Activated CD4-positive, alpha-beta T cell treated with anti-CD3 and anti-CD28 coated beads, Interleukin-2, amount 50 U/mL, for 24 hours (primary cell): ENCODE results near the gene RELN.

Experiments used
- DNase-seq, 2 donors: peaks; one replicate each; pipeline ENCODE4 v3.0.0-alpha.2; 2020; ENCODE audit warnings: low read depth in 1 of 2, low spot score in 1 of 2

The RELN gene

DNA sequence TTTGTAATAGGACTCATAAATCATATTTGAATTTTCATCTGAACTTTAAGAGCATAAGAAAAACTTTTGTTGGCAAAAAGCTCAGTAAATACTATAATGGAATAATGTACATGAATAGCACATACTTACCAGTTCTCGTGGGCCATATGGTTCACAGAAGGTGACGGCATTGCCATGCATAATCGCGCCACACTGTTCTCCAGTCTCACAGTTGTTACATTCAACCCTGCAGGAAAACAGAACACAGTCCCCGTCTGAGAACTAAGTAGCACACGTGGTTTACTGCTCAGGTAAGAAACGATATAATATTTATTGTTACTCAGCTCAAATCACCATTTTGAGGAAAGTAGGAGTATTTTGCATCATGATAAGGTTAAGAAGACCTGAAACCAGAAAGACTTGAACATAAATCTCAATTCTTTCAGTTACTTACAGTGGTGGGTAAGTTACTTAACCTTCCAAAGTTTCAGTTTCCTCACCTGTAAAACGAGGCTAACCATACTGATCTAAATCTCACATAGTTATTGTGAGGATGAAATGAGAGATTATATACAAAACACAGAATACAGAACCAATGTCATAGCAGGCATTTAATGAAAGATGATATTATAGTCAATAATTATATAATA is 261.4 kb downstream of the RELN start:
- no peak for DNase-seq

DNA sequence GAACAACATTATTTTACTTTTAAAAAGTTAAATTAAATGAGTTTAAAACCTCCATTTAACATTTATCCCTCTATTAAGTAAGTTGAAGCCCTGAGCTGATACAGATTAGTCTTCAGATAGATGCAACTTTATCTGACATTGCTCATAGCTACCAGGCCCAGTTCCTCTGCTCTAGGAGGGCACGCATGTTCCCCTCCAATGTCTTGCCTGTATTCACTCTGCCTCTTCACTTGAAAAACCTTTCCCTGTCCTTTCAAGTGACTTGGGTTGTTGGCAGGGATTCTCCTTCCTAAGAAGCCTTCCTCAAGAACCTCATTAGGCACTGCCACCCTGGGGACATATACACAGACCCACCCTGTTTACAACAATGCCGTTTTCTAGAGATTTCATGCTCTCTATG is 270.4 kb downstream of the RELN start:
- DNase-seq, result no peak

DNA sequence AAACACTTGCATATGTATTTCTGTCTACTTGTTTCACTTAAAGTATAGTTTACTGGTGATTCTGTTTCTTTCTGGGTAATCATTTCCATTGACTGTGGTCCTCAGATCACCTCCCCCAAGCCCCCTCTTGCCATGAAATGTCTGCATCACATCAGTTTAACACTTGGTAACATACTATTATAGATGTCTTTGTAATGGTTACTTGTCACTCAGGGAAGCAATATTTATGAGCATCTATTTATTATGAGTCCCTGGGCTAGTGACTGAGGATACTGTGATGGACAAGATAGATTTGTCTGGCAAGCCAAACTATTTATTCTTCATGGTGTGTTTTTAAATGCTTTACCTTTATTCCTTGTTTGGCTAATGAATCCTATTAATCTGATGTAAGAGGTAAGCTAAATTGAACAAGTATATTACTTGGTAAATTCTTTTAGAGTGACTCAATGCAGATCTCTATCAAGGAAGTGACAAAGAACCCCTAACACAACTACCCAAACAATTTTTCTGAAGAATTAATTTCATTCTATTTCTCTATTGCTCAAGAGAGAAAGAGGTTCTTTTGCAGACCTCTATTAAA is 270.9 kb downstream of the RELN start:
- no peak for DNase-seq

- DNase-seq, result no peak
Observed at GRCh38 chr7:103717574-103717973, 271.9 kb downstream of the RELN start.

DNA sequence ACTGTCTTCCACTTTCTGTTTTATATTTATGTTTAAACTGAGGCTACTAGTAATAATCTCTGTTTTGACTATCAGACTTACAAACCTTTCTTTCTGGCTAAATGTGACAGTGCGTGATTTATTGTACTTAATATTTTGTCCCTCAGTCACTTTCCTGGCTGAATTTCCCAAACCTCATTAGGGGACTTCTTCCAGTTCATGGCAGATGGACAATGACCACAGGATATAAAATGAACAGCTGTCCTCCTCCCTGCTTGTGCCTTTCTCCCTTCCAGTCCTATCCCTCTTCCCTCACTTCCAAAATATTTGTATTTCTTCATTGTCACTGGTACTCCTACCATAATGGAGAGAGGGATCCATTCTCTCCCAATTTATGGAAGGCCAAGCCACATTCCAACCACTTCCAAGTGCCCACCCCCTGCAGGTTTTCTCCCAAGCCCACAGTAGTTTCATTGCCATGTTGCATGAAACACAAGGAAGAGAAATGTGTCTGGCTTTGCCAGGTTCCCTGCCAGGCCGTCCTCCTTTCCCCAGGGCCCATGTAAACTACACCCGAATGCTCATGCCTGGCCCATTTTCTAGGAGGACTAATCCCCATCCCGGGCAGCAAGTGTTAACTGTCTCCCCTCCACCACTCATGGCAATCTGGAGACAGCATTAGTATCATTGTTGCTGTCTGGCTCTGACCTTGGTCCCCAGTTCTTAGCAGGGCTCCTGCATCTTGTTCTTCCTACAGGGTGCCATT is 273.9 kb downstream of the RELN start:
- DNase-seq, result no peak

GRCh38 chr7:103714376-103714927 is 275.0 kb downstream of the RELN start:
- no peak for DNase-seq

DNA sequence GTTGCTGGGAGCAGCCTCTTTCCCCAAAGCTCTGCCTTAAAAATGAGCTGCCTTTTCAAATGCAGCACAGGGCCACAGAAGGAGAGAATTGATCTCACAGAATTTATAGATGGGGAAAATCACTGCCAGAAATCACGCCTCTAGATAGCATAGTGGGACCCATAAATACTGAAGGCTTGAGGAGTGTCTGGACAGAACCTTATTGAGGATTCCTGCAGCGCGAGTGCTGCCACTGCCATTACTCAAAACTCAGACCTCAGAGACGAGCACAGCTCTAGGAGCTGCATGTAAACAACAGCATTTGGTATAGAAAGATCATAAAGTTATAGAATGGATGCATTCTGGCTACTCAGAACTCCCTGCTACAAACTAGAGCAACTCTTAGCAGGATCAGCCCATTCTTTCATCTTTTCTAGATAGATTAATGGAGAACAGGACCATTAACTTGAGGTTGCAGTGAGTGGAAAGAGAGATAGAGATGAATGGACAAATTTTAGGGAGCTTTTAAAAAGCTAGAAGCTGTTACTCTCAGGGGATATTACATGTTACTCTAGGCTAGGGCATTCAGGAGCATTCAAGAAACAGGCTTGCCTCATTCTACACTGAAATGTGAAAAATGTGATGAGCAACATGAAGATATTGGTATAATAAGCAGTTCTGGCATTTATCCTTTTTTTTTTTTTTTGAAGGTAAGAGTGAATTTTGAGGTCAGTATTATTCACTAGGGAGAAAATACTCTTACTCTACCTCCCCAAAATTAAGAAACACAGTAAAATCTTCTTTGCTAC is 276.3 kb downstream of the RELN start:
- no peak for DNase-seq

DNA sequence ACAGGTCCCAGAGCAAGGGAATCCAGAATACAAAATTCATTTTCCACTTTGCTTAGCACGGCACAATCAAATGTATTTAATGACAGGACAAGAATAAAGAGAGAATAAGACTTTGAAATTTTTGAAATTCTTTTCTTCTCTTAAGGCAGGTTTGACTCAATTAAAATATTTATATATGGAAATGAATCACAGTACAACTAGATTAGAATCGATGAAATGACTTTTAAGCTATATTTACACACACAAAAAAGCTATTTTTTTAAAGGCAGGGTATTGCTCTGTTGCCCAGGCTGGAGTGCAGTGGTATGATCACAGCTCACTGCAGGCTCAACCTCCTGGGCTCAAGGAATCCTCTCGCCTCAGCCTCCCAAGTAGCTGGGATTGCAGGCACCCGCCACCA is 278.0 kb downstream of the RELN start:
- no peak for DNase-seq

DNA sequence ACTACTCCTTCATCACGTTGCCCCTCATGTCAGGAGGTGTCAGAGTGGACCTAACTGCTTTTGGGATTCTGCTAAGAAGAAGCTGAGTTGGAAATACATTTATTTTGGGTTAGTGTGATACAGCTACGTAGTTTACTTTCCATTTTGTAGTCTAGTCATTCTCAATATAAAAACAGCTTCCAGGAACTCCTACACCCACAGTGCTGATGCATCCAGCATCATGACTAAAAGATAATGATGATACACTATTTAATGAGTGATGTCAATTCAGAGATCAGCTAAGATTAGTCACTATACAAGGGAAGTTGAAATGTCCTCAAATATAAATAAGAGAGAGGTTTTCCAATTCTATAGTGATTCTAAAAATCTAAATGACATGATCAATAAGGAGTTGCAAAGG is 279.2 kb downstream of the RELN start:
- DNase-seq, result no peak

DNA sequence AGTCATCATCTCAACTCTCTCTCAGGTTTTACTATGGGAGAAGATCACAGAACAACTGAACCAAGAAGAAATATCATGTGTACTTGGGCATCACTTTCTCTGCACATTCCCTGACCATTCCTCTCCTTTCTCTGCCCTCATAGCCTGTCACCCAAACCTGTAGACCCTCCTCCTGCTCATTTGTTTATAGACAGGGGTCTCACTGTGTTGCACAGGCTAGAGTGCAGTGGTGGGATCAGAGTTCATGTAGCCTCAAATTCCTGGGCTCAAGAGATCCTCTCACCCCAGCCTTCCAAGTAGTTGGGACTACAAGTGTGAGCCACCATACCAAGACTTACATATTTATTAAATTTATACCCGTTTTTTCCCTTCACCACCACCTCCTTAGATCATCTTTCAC is 282.7 kb downstream of the RELN start:
- DNase-seq, result no peak

- DNase-seq, result no peak
Observed at GRCh38 chr7:103705542-103705941, 283.9 kb downstream of the RELN start.

DNA sequence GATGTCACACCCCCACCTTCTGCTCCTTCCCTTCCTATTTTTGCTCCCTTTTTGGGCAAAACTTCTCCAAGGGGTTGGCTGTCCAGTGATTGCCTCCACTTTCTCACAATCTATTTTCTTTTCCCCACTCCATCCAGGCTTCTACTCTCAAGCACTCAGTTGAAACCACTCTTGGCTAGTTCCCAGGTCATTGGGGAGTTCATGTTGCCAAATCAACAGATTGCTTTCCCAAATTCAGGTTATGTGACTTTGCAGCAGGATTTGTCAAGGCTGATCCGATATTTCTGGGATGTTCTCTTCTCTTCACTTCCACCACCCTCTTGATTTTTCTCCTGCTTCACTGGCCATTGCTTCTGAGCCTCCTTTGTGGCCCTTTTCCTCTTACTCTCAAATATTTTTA is 284.8 kb downstream of the RELN start:
- no peak for DNase-seq

DNA sequence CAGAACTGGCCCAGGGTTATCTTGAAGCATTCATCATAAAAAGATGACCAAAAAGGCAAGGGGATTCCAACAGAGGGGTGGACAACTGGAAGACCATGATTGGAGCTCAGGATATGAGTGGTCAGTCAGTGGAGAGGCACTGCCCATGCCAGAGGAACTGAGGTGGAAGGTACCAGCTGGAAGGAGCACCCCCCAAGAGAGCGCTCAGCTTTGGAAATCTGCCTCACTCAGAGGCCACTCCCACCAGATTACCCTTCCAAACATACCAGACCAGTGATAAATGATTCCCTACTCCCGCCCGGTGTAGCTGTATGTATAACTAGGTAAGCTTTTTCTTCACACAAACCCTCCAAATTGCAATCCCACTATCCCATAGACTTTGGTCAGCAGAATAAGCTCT is 286.5 kb downstream of the RELN start:
- DNase-seq, result no peak

DNA sequence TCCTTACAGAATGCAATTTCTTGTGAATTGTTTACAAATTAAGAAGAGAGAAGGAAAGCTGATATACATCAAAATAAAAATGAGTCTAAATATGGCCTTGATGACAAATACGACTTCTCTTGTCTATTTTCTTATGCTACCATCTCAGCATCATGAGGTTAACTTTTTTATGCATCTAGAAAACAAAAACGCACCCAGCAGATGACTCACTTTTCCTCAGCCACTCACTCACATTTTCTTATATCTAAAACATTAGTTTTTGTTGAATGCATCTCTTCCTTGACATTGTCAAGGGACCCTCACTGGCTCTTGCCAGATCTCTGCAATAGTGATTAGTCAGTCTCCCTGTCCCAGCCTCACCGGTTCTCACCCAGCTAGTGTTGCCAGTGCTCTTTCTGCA is 287.0 kb downstream of the RELN start:
- no peak for DNase-seq

GRCh38 chr7:103699032-103699431 is 290.4 kb downstream of the RELN start:
- no peak for DNase-seq

DNA sequence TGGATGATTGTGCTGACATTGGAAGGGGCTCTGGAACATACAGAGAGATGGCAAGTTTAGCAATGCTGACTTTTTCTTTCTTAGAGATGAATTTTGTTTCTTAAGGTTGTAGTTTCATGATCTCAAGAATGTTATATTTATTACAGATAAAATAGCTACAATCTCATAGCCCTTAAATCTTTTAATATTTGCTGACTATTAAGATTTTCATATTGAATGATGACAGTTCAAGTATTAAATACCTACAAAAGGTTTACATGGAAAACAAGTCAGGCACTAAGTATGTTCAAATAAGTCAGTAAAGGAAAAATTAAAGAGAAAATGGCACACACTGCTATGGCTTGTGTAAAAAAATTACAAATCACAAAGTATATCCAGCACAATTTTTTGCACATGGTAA is 291.4 kb downstream of the RELN start:
- DNase-seq, result no peak

GRCh38 chr7:103695521-103695920 is 293.9 kb downstream of the RELN start:
- DNase-seq, result no peak

- no peak for DNase-seq
Observed at GRCh38 chr7:103694304-103694703, 295.2 kb downstream of the RELN start.

DNA sequence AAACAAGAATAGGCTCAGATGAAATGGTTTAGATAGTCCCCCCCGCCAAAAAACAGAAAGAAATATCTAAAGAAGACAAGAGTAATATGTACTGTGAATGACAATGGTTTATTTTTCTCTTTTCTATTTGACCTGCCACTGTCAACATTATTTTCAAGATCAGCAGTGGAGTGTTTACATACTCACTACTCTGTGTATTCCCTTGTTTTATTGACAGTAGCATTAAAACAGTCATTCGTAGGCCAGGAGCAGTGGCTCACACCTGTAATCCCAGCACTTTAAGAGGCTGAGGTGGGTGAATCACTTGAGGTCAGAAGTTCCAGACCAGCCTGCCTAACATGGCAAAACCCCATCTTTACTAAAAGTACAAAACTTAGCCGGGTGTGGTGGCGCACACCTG is 298.2 kb downstream of the RELN start:
- no peak for DNase-seq

GRCh38 chr7:103690242-103690974 is 299.1 kb downstream of the RELN start:
- no peak for DNase-seq

- no peak for DNase-seq
Observed at GRCh38 chr7:103689255-103689654, 300.2 kb downstream of the RELN start.
